GM19099 (cell line): Measurements from ENCODE around the gene GALK2.

Experiments used
- POLR2A ChIP-seq: IDR thresholded peaks from 3 replicates; pipeline ENCODE4 v1.6.1; 2011; ENCODE audit warnings: low read depth; ENCODE audit not compliant: insufficient read length; ENCODE audit errors: extremely low read depth

GALK2 gene

GRCh38 chr15:49190586-49190985, 20.5 kb downstream of the GALK2 start:
- TF ChIP-seq POLR2A: no peak

DNA sequence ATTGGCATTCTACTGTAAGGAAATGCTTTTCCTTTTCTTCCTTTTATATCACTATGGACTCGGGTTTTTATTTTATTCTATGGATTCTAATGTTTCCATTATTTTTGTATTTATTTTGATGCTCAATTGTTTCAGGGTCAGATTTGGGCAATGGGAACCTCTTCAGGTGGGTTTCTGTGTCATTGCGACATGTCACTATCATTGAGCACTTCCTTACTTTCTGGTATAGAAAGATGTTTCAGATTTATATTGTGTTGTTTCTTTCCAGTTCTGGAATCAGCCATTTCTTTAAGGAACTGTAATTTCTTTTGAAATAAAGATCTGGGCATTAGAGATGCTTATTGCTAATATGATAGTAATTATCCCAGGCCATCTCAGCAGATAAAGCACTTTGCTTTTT, 21.8 kb downstream of the GALK2 start:
- TF ChIP-seq POLR2A: no peak

- no peak for TF ChIP-seq POLR2A
These were observed 26.8 kb downstream of the GALK2 start for GRCh38 chr15:49196856-49197255.

- no peak for TF ChIP-seq POLR2A
These were observed 29.6 kb downstream of the GALK2 start for GRCh38 chr15:49199666-49200065.

- no peak for TF ChIP-seq POLR2A
These were observed 30.3 kb downstream of the GALK2 start for GRCh38 chr15:49200347-49200746.

GRCh38 chr15:49212897-49213296, 42.9 kb downstream of the GALK2 start:
- no peak for TF ChIP-seq POLR2A

GRCh38 chr15:49215768-49216739, 46.0 kb downstream of the GALK2 start:
- no peak for TF ChIP-seq POLR2A

DNA sequence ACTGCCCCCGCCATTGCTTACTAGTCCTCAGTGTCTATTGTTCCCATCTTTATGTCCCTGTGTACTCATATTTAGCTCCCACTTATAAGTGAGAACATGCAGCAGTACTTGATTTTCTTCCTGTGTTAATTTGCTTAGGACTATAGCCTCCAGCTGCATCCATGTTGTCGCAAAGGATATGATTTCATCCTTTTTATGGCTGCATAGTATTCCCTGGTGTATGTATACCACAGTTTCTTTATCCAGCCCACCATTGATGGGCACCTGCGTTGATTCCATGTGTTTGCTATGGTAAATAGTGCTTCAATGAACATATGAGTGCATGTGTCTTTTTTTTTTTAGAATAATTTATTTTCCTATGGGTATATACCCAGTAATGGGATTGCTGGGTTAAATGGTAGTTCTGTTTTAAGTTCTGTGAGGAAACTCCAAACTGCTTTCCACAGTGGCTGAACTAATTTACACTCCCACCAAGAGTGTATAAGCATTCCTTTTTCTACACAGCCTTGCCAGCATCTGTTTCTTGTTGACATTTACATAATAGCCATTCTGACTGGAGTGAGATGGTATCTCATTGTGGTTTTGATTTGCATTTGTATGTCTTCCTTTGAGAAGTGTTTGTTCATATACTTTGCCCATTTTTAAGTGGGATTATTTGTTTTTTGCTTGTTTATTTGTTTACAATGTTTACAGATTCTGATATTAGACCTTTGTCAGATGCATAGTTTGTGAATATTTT, 53.7 kb downstream of the GALK2 start:
- no peak for TF ChIP-seq POLR2A

- no peak for TF ChIP-seq POLR2A
These were observed 55.7 kb downstream of the GALK2 start for GRCh38 chr15:49225572-49226281.

- no peak for TF ChIP-seq POLR2A
These were observed 57.6 kb downstream of the GALK2 start for GRCh38 chr15:49227602-49228001.

DNA sequence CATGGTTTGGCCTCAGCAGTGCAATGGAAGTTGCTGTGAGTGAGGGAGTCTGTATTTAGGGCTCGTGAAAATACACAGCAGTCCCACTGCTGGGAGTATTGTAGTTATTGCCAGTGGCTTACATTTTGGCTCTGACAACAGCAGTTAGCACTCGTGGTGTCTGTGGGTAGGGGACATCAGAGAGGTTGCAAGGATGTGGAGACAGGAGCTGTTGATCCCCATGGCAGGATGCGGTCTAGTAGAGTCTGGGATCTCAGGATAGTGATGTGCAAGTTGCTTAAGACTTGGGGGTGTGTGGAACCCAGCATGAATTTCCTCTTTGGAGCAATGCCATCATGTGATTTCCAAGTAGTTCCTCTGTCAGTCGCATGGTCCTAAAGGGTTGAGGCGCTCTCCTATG, 59.9 kb downstream of the GALK2 start:
- TF ChIP-seq POLR2A: no peak

DNA sequence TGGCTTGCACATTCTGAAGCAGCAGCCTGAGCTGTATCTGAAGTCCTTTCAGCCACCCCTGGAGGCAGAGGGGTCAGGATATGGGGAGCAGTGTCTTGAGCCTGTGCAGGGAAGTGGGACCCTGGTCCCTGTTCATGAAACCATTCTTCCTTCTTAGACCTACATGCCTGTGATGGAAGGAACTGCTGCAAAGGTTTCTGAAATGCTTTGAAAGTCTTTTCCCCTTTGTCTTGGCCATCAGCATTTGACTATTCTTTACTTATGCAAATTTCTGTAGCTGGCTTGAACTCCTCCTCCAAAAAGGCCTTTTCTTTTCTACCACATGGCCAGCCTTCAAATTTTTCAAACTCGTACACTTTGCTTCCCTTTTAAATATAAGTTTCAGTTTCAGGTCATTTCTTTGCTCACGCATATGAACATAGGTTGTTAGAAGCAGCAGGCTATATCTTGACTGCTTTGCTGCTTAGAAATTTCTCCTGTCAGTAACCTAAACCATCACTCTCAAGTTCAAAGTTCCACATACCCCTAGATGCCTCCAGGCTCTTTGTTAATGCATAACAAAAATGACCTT, 62.3 kb downstream of the GALK2 start:
- TF ChIP-seq POLR2A: no peak

DNA sequence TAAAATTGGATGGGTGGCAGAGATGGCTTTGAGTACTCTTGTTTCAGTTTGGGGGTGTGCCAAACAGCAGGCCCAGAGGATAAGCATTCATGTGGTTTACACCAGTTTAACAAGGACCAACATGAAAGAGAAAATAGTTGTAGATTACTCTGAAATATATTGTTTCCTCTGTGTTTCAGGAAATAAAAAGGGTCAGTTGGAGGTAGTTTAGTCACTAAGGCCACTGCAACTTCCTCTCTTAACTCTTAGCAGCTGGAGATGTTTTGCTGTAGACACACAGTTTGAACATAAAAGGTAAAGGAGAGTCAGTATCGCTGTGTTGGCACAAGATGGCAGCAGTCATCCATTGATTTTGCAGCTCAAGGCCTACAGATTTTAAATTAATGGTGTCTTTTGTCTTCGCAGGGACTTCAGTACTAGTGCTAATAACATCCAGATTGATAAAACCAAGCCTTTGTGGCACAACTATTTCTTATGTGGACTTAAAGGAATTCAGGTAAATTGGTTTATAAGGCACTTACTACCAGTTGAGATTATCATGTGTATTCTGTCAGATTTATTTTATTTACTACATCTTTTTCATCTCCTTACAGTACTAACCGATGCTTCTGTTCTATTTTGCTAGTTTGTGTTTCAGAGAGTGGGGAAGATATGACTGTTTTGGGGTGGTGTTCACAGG, 65.5 kb downstream of the GALK2 start:
- no peak for TF ChIP-seq POLR2A

DNA sequence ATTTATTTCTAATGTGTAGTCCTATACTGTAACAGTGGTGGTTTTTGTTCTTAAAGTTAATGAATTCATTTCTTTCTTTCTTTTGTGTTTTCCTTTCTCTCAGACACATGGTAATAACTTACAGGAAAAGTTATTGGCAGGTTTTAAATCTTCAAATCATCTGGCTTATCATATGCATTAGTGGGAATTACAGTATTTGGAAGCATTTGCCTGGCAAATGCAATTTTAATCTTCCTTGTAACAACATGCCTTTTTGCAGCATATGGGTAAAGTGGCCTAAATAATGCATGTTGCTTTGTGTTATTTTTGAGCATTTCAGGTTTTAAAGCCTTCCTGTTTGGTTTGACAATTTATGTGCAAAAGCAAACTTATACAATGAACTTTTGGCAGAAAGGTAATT, 66.8 kb downstream of the GALK2 start:
- TF ChIP-seq POLR2A: no peak
